Adrenal gland (tissue), 12 donors: ENCODE results near the gene SIGLECL1. TPM values are rescaled to one million over a fixed set of nuclear protein-coding genes. Genes with fewer than 3 reads are reported as not detected.

Source experiments
- DNase-seq, 7 donors: peaks; one replicate each; pipeline ENCODE4 v3.0.0-alpha.2; 2019 to 2020
- H3K27ac ChIP-seq, 5 donors: fragments of 200-600 bp; sonication (generic) in 4 of 5; 1 replicate in 3 of 5; 2 replicates in 2 of 5; pipeline versions ENCODE4 v1.5.1 to v1.8.0; 2016 to 2020; ENCODE audit warnings: mild to moderate bottlenecking in 1 of 5
- H3K27me3 ChIP-seq: fragments of 200-600 bp; 2 replicates; pipeline ENCODE4 v1.8.0; 2021
- H3K36me3 ChIP-seq, 2 donors: fragments of 200-600 bp; replicated peaks in 1 of 2; 1 replicate in 1 of 2; 2 replicates in 1 of 2; pipeline versions ENCODE4 v1.5.1 to v1.8.0; 2018 to 2022
- H3K4me1 ChIP-seq, 2 donors: fragments of 200-600 bp; replicated peaks in 1 of 2; 1 replicate in 1 of 2; 2 replicates in 1 of 2; pipeline versions ENCODE4 v1.5.1 to v1.8.0; 2018 to 2021
- H3K4me3 ChIP-seq, 4 donors: fragments of 200-600 bp; sonication (generic) in 3 of 4; one replicate each; pipeline ENCODE4 v1.5.1; 2016 to 2018
- H3K9me3 ChIP-seq, 3 donors: fragments of 200-600 bp; sonication (generic) in 1 of 3; replicated peaks in 1 of 3; 1 replicate in 2 of 3; 2 replicates in 1 of 3; pipeline versions ENCODE4 v1.5.1 to v1.8.0; 2016 to 2021
- CTCF ChIP-seq, 6 experiments: fragments of 450-650 bp in 4 of 6; fragments of 200-600 bp in 2 of 6; sonication (generic) in 1 of 6; IDR thresholded peaks; 1 replicate in 5 of 6; 2 replicates in 1 of 6; pipeline versions ENCODE4 v1.5.1 to v1.8.0; 2016 to 2021; ENCODE audit warnings: antibody characterized with exemption in 6 of 6, mild to moderate bottlenecking in 2 of 6, moderate library complexity in 1 of 6
- POLR2A ChIP-seq, 2 donors: fragments of 450-650 bp; IDR thresholded peaks; one replicate each; pipeline ENCODE4 v1.6.1; 2017; ENCODE audit warnings: antibody characterized with exemption in 2 of 2, mild to moderate bottlenecking in 2 of 2, moderate library complexity in 1 of 2
- WGBS, 4 donors: extraction: QIAGEN DNeasy Blood & Tissue Kit in 2 of 4; methylation state at CpG; one replicate each; pipeline versions ENCODE4 v1.1.5 to v1.1.7; 2013 to 2017; 5-methylcytosine and 5-hydroxymethylcytosine counted together
- intact Hi-C, 2 donors: fragments of 100-400 bp; cut with DNase I; formaldehyde crosslinking; loops; one replicate each; pipeline versions ENCODE4 v1.14.1 to v1.15.0; 2022 to 2023
- polyA plus RNA-seq, 3 donors: library from polyadenylated mRNA; stranded (reverse); fragments of 200-250 nt in 2 of 3; fragments of 350-450 nt in 1 of 3; fragmentation: Illumina TruSeq in 1 of 3; extraction: RNeasy Lipid Tissue Mini Kit (QIAGEN cat#74804) in 1 of 3; gene quantifications; one replicate each; pipeline ENCODE4 v1.2.3, GENCODE V29; 2013 to 2014
- total RNA-seq, 9 donors: library from RNA; depleted of rRNA in 4 of 9; stranded (reverse); fragments of >200 nt in 4 of 9; fragments of 120-200 nt in 1 of 9; fragmentation: NEBNext Ultra II Directional in 1 of 9; extraction: Animal tissue kit (Norgen Biotek cat#: 25700) in 1 of 9; gene quantifications; one replicate each; pipeline versions ENCODE4 v1.1.0 to v1.2.4, GENCODE V29; 2013 to 2023
- donor health status: healthy with polysubstance abuse.
- donor health status: Bipolar disorder and iron deficiency.
- donor health status: DM: yes; HTN: yes; CAD: no.
- donor health status: DM: no; HTN: no; CAD: no.
- donor health status: DM: no; HTN: no; CAD: no.
- donor health status: DM: yes; HTN: yes; CAD: no.

The SIGLECL1 gene
- total and polyA plus RNA-seq, 12 donors: 1.0 TPM; not detected in 11

- WGBS, 4 donors: 36 to 50% (median 44%) methylated on average over 2 of the region's 2 CpGs
- TF ChIP-seq CTCF (IDR thresholded peaks at IDR 0.05): no peak
- no peak for TF ChIP-seq POLR2A (IDR thresholded peaks at IDR 0.05)
- intact Hi-C loops: no loop called here
Observed at GRCh38 chr19:51227326-51227725, 23.6 kb upstream of the SIGLECL1 start.

GRCh38 chr19:51227966-51228365 lies 22.9 kb upstream of the SIGLECL1 start:
- 71 to 85% (median 81%) methylated on average over 2 of the region's 2 CpGs for WGBS, 4 donors
- Histone ChIP-seq H3K4me1 (no peaks in the 10 kb centered on the region), H3K9me3 (no peaks in the 10 kb centered on the region), H3K36me3 (no peaks in the 10 kb centered on the region), H3K27ac (no peak overlapping the region), H3K27me3 (no peaks in the 10 kb centered on the region), H3K4me3 (no peak overlapping the region)
- DNase-seq: no peak
- no peak for TF ChIP-seq CTCF (IDR thresholded peaks at IDR 0.05)
- TF ChIP-seq POLR2A (IDR thresholded peaks at IDR 0.05): no peak
- intact Hi-C loops: no loop called here

More at GRCh38 chr19:51227326-51227725, 23.6 kb upstream of the SIGLECL1 start:
- no peak for DNase-seq
- Histone ChIP-seq H3K9me3 (no peaks in the 10 kb centered on the region), H3K4me3 (no peak overlapping the region), H3K4me1 (no peaks in the 10 kb centered on the region), H3K27ac (no peak overlapping the region), H3K27me3 (no peaks in the 10 kb centered on the region), H3K36me3 (no peaks in the 10 kb centered on the region)

- Histone ChIP-seq H3K4me1 (no peaks in the 10 kb centered on the region), H3K36me3 (no peaks in the 10 kb centered on the region), H3K27ac (no peak overlapping the region), H3K4me3 (no peak overlapping the region), H3K27me3 (no peaks in the 10 kb centered on the region), H3K9me3 (no peaks in the 10 kb centered on the region)
- TF ChIP-seq CTCF (IDR thresholded peaks at IDR 0.05) (no peak), POLR2A (IDR thresholded peaks at IDR 0.05) (no peak)
- DNase-seq: no peak
- WGBS, 4 donors: 85 to 90% (median 87%) methylated on average over 2 to 7 of the region's 7 CpGs
- intact Hi-C loops: no loop called here
Observed at GRCh38 chr19:51240866-51241265, 10.0 kb upstream of the SIGLECL1 start.

- no peaks in the 10 kb centered on the region for H3K36me3 ChIP-seq
- WGBS, 4 donors: 75 to 82% (median 78%) methylated on average over 8 of the region's 8 CpGs
- no peaks in the 10 kb centered on the region for H3K9me3 ChIP-seq
- intact Hi-C loops: no loop called here
- H3K27me3 ChIP-seq: no peaks in the 10 kb centered on the region
- no peak overlapping the region for H3K27ac ChIP-seq
- DNase-seq: no peak
- no peak overlapping the region for H3K4me3 ChIP-seq
- no peak for TF ChIP-seq CTCF (IDR thresholded peaks at IDR 0.05)
- no peak for TF ChIP-seq POLR2A (IDR thresholded peaks at IDR 0.05)
- H3K4me1 ChIP-seq: no peaks in the 10 kb centered on the region
Observed at GRCh38 chr19:51242881-51243630, 7.8 kb upstream of the SIGLECL1 start.
